ENCODE data around the gene CCT5.
"Not testable (repeated sequence)": the region's sequence is repeated elsewhere in the genome, so short reads cannot be mapped to it uniquely, and the experiment has no call there.

The CCT5 gene

GRCh38 chr5:10246761-10247160 is 3.3 kb upstream of the CCT5 start:
- DNase-seq (ENCODE audit: low spot score) = no peak

GRCh38 chr5:10247217-10247616 is 2.9 kb upstream of the CCT5 start:
- not testable (repeated sequence) for DNase-seq (ENCODE audit: low spot score)

- no peak for DNase-seq (ENCODE audit: low spot score)
Measured at GRCh38 chr5:10248378-10249260, 1.5 kb upstream of the CCT5 start.

- DNase-seq (ENCODE audit: low spot score) = peak; percentile 38
Measured at GRCh38 chr5:10250806-10251276, 761 bp downstream of the CCT5 start.

- DNase-seq (ENCODE audit: low spot score) = no peak
Measured at GRCh38 chr5:10251405-10251804, 1.3 kb downstream of the CCT5 start.

- DNase-seq (ENCODE audit: low spot score) = no peak
Measured at GRCh38 chr5:10253390-10253789, 3.3 kb downstream of the CCT5 start.

- no peak for DNase-seq (ENCODE audit: low spot score)
Measured at GRCh38 chr5:10254686-10255085, 4.6 kb downstream of the CCT5 start.

GRCh38 chr5:10257870-10258269 is 7.8 kb downstream of the CCT5 start:
- DNase-seq (ENCODE audit: low spot score) = no peak

GRCh38 chr5:10259899-10260298 is 9.8 kb downstream of the CCT5 start:
- DNase-seq (ENCODE audit: low spot score) = no peak

- DNase-seq (ENCODE audit: low spot score) = no peak
Measured at GRCh38 chr5:10261065-10261464, 11.0 kb downstream of the CCT5 start.

GRCh38 chr5:10262121-10262774 is 12.2 kb downstream of the CCT5 start:
- no peak for DNase-seq (ENCODE audit: low spot score)

- no peak for DNase-seq (ENCODE audit: low spot score)
Measured at GRCh38 chr5:10262995-10263394, 12.9 kb downstream of the CCT5 start.

GRCh38 chr5:10264604-10265003 is 14.5 kb downstream of the CCT5 start:
- no peak for DNase-seq (ENCODE audit: low spot score)

GRCh38 chr5:10265245-10266109 is 15.4 kb downstream of the CCT5 start:
- no peak for DNase-seq (ENCODE audit: low spot score)

- DNase-seq (ENCODE audit: low spot score) = no peak
Measured at GRCh38 chr5:10266137-10266536, 16.1 kb downstream of the CCT5 start.

- DNase-seq (ENCODE audit: low spot score) = no peak
Measured at GRCh38 chr5:10266839-10267238, 16.8 kb downstream of the CCT5 start.

- no peak for DNase-seq (ENCODE audit: low spot score)
Measured at GRCh38 chr5:10268100-10268499, 18.0 kb downstream of the CCT5 start.

GRCh38 chr5:10272053-10272874 is 22.2 kb downstream of the CCT5 start:
- DNase-seq (ENCODE audit: low spot score) = no peak

GRCh38 chr5:10272875-10273209 is 22.8 kb downstream of the CCT5 start:
- peak; percentile 82 for DNase-seq (ENCODE audit: low spot score)

- DNase-seq (ENCODE audit: low spot score) = no peak
Measured at GRCh38 chr5:10275460-10275859, 25.4 kb downstream of the CCT5 start.

- DNase-seq (ENCODE audit: low spot score) = no peak
Measured at GRCh38 chr5:10275991-10276390, 25.9 kb downstream of the CCT5 start.

- DNase-seq (ENCODE audit: low spot score) = no peak
Measured at GRCh38 chr5:10276691-10277090, 26.6 kb downstream of the CCT5 start.

Data from LoVo (cell line).